PC-3 (cell line): ENCODE results near the gene CORO1C.

ENCODE experiments used
- CTCF ChIP-seq: fragments of 300-600 bp; sonication (generic); conservative IDR thresholded peaks from 2 replicates; pipeline ENCODE4 v1.5.1; 2017; ENCODE audit warnings: antibody characterized with exemption, low read depth, mild to moderate bottlenecking, low read length
- EZH2 ChIP-seq: fragments of 300-600 bp; sonication (generic); IDR thresholded peaks from one replicate; pipeline ENCODE4 v1.6.1; 2017; ENCODE audit warnings: antibody characterized with exemption, mild to moderate bottlenecking, low read length; ENCODE audit not compliant: unreplicated experiment

DNA sequence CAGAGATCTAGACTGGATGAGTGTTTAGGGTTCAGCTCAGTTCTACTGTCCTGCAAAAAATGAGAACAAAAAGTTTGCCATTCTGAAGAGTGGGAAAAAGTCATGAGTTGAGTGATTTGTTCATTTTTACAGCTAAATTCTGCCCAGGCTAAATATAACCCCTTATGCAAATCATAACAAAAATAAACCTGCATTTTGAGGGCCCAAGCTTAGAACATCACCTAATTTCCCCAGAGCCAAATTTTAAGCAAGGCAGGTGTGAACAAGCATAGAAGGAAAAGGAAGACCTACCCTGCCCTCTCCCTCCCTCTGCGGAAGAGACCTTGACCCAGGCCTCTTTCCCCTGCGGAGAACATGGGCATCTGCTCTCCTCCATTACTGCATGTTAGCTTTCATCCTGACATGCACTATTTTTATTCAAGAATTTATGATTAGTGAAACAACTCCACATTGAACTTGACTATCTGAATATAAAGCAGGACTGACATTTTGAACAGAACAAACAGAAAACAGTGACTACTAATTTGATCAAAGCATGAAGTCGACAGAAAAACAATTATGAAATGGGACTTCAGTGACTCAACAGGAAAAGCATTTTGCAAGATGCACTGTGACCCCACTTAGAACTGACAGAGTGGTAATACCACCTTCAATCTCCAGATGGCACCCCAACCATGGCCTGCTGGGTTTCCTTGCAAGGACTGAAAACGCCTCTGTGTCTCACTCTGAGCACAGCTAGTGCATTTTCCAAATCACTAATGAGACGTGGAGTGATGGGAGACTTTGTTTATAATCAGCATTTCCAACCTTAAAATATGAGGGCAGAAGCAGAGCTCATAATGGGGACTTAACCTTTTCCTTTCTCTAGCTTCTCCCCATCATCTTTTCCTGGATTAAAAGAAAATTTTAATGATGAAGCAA, 66.7 kb downstream of the CORO1C start:
- peak; percentile 96 for TF ChIP-seq CTCF
- no peak for TF ChIP-seq EZH2
